Measurements from ENCODE around the gene VWA5B1.

Gene VWA5B1

DNA sequence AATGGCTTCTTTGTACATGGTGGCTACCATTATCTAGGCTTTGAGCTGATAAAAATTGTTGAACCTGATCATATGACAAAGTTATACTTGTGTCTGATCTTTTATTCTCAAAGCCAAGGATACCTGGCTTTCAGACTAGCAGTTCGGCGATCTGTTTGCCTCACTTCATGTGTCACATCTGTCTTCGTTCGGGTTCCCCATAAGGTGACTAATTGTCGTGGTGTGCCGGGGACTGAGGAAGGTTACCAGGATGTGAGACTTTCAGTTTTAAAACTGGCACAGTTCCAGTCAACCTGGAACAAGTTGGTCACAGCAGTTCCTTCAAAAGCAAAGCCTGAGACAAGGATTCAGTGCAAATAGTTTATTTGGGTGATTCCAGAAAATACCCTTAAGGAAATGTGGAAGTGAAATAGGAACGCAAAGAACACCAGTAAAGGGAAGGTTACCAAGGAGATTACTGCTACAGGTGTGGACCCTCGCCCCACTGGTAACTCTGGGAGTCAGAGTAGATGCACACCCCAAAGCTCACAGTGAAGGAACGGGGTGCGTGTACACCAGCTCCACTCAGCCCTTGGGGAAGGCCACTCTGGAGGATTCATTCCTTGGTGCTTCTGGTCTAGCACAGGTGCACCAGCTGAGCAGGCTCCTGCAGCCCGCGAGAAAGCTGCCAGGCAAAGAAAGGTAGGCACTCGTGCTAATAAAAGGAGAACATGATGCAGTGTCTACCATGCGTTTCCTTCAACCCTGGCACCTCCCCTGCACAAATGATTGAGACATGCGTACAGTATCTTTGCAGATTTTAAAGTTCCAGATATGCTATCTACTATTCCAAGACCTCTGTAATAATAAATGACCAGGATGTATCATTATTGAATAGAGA, 69.0 kb downstream of the VWA5B1 start:
- Histone ChIP-seq H3K4me3 (ENCODE audit: low read length) (peak overlapping the region; percentile 63), H3K4me1 (ENCODE audit: low read length) (peaks cover 21% of the 10 kb centered on the region), H3K27me3 (ENCODE audit: low read depth, low read length) (peaks cover 9% of the 10 kb centered on the region), H3K36me3 (replicated peaks; ENCODE audit: low read depth, low read length) (no peaks in the 10 kb centered on the region), H3K4me2 (ENCODE audit: low read length) (peak overlapping the region; percentile 77), H3K27ac (ENCODE audit: low read length) (no peak overlapping the region), H3K9ac (ENCODE audit: low read length) (no peak overlapping the region), H3K9me3 (ENCODE audit: insufficient read depth, low read length) (no peaks in the 10 kb centered on the region), H2AFZ (ENCODE audit: low read depth, low read length) (no peak overlapping the region), H4K20me1 (ENCODE audit: insufficient read depth, low read length) (no peaks in the 10 kb centered on the region), H3K79me2 (ENCODE audit: low read length) (no peaks in the 10 kb centered on the region)
- no peak for TF ChIP-seq CTCF (IDR thresholded peaks at IDR 0.05; ENCODE audit: low read depth, low read length)

DNA sequence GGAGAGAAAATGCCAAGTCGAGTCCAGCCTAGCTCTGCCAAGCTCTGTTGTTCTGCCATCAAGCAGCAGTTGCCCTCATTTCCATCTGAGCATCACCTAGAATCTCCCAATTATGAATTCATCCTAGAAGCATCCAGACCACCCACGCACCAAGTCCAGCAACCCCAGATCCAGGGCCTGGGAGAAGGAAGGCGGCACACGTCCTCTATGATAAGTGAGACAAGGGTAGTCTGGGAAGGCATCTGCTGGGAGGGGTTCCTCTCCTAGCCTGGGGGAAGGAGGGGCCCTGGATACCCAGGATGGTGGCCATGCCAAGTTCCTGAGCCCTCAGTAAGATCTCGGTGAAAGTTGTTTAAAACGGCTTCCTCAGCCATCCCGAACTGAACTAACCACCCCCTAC, 70.7 kb downstream of the VWA5B1 start:
- Histone ChIP-seq H3K9me3 (ENCODE audit: insufficient read depth, low read length) (no peaks in the 10 kb centered on the region), H4K20me1 (ENCODE audit: insufficient read depth, low read length) (no peaks in the 10 kb centered on the region), H3K4me2 (ENCODE audit: low read length) (no peak overlapping the region), H3K79me2 (ENCODE audit: low read length) (no peaks in the 10 kb centered on the region), H3K9ac (ENCODE audit: low read length) (no peak overlapping the region), H3K4me3 (ENCODE audit: low read length) (no peak overlapping the region), H3K4me1 (ENCODE audit: low read length) (peaks cover 21% of the 10 kb centered on the region), H3K27ac (ENCODE audit: low read length) (no peak overlapping the region), H2AFZ (ENCODE audit: low read depth, low read length) (no peak overlapping the region), H3K36me3 (replicated peaks; ENCODE audit: low read depth, low read length) (no peaks in the 10 kb centered on the region), H3K27me3 (ENCODE audit: low read depth, low read length) (peaks cover 9% of the 10 kb centered on the region)
- no peak for TF ChIP-seq CTCF (IDR thresholded peaks at IDR 0.05; ENCODE audit: low read depth, low read length)
- no peak for TF ChIP-seq EZH2phosphoT487 (IDR thresholded peaks at IDR 0.05; ENCODE audit: low read depth)

- TF ChIP-seq EZH2phosphoT487 (IDR thresholded peaks at IDR 0.05; ENCODE audit: low read depth) (no peak), CTCF (IDR thresholded peaks at IDR 0.05; ENCODE audit: low read depth, low read length) (peak; percentile 76)
- Histone ChIP-seq H3K4me3 (ENCODE audit: low read length) (no peak overlapping the region), H2AFZ (ENCODE audit: low read depth, low read length) (no peak overlapping the region), H3K4me2 (ENCODE audit: low read length) (no peak overlapping the region), H3K4me1 (ENCODE audit: low read length) (peaks cover 21% of the 10 kb centered on the region), H4K20me1 (ENCODE audit: insufficient read depth, low read length) (no peaks in the 10 kb centered on the region), H3K36me3 (replicated peaks; ENCODE audit: low read depth, low read length) (no peaks in the 10 kb centered on the region), H3K9ac (ENCODE audit: low read length) (no peak overlapping the region), H3K79me2 (ENCODE audit: low read length) (no peaks in the 10 kb centered on the region), H3K27ac (ENCODE audit: low read length) (no peak overlapping the region), H3K27me3 (ENCODE audit: low read depth, low read length) (peaks cover 9% of the 10 kb centered on the region), H3K9me3 (ENCODE audit: insufficient read depth, low read length) (no peaks in the 10 kb centered on the region)
Measured at GRCh38 chr1:20361805-20362381, 71.2 kb downstream of the VWA5B1 start.

DNA sequence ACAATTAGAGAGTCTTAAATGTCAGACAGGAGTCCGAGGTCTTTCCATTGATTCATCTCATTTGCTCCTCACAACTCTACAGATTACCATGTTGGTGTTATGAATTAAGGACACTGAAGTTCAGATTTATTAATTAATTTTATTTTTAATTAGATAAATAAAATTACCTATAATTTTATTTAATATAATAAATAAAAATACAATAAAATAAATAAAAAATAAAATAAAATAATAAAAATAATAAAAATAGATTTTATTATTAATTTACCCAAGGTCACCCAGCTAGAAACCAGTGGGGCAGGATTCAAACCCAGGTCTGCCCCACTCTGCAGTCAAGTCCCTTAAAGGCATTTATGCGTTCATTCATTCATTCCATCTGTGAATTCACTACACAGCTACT, 72.2 kb downstream of the VWA5B1 start:
- H3K27me3 ChIP-seq (ENCODE audit: low read depth, low read length), result peaks cover 9% of the 10 kb centered on the region

More for the DNA sequence above, 72.2 kb downstream of the VWA5B1 start:
- no peak overlapping the region for H3K9ac ChIP-seq (ENCODE audit: low read length)
- no peak overlapping the region for H3K27ac ChIP-seq (ENCODE audit: low read length)
- H4K20me1 ChIP-seq (ENCODE audit: insufficient read depth, low read length), result no peaks in the 10 kb centered on the region
- H3K4me3 ChIP-seq (ENCODE audit: low read length), result no peak overlapping the region
- TF ChIP-seq CTCF (IDR thresholded peaks at IDR 0.05; ENCODE audit: low read depth, low read length) (no peak), EZH2phosphoT487 (IDR thresholded peaks at IDR 0.05; ENCODE audit: low read depth) (no peak)
- no peak overlapping the region for H2AFZ ChIP-seq (ENCODE audit: low read depth, low read length)
- peaks cover 21% of the 10 kb centered on the region for H3K4me1 ChIP-seq (ENCODE audit: low read length)
- H3K9me3 ChIP-seq (ENCODE audit: insufficient read depth, low read length), result no peaks in the 10 kb centered on the region
- no peak overlapping the region for H3K4me2 ChIP-seq (ENCODE audit: low read length)
- H3K36me3 ChIP-seq (replicated peaks; ENCODE audit: low read depth, low read length), result no peaks in the 10 kb centered on the region
- no peaks in the 10 kb centered on the region for H3K79me2 ChIP-seq (ENCODE audit: low read length)
